Glutamatergic neuron (in vitro differentiated cells): ENCODE data around the gene IL22RA1. TPM values are rescaled to one million over a fixed set of nuclear protein-coding genes. Genes with fewer than 3 reads are reported as not detected.

Experiments
- DNase-seq: peaks from one replicate; pipeline ENCODE4 v3.0.0; 2022
- H3K27ac Mint-ChIP-seq: one replicate; pipeline ENCODE4 v1.8.0; 2020; ENCODE audit warnings: mild to moderate bottlenecking, mixed read lengths, inconsistent platforms; ENCODE audit not compliant: unreplicated experiment
- H3K27me3 Mint-ChIP-seq: one replicate; pipeline ENCODE4 v1.8.0; 2020; ENCODE audit warnings: mild to moderate bottlenecking, moderate library complexity, mixed read lengths, inconsistent platforms; ENCODE audit not compliant: unreplicated experiment
- H3K36me3 Mint-ChIP-seq: one replicate; pipeline ENCODE4 v1.8.0; 2020; ENCODE audit warnings: mild to moderate bottlenecking, mixed read lengths, inconsistent platforms; ENCODE audit not compliant: unreplicated experiment
- H3K4me1 Mint-ChIP-seq: one replicate; pipeline ENCODE4 v1.8.0; 2020; ENCODE audit warnings: mild to moderate bottlenecking, low read depth, mixed read lengths, inconsistent platforms; ENCODE audit not compliant: unreplicated experiment
- H3K4me3 Mint-ChIP-seq: one replicate; pipeline ENCODE4 v1.8.0; 2020; ENCODE audit warnings: mild to moderate bottlenecking, mixed read lengths, inconsistent platforms; ENCODE audit not compliant: unreplicated experiment
- H3K9me3 Mint-ChIP-seq: one replicate; pipeline ENCODE4 v1.8.0; 2020; ENCODE audit warnings: mild to moderate bottlenecking, moderate library complexity, mixed read lengths, inconsistent platforms; ENCODE audit not compliant: unreplicated experiment
- total RNA-seq: library from RNA; stranded (reverse); fragmentation: NEBNext Ultra II Directional; extraction: Animal tissue kit (Norgen Biotek cat#: 25700); gene quantifications from one replicate; pipeline ENCODE4 v1.2.1, GENCODE V29; 2021; ENCODE audit not compliant: unreplicated experiment
- TF ChIP-seq, protein P1 (sequence below): fragments of 200-600 bp; sonication (generic); IDR thresholded peaks from one replicate; pipeline ENCODE4 v1.5.0; 2021; ENCODE audit not compliant: partially characterized antibody, unreplicated experiment

Gene IL22RA1
- total RNA-seq, 1 donor from 2014 or later = not detected

DNA sequence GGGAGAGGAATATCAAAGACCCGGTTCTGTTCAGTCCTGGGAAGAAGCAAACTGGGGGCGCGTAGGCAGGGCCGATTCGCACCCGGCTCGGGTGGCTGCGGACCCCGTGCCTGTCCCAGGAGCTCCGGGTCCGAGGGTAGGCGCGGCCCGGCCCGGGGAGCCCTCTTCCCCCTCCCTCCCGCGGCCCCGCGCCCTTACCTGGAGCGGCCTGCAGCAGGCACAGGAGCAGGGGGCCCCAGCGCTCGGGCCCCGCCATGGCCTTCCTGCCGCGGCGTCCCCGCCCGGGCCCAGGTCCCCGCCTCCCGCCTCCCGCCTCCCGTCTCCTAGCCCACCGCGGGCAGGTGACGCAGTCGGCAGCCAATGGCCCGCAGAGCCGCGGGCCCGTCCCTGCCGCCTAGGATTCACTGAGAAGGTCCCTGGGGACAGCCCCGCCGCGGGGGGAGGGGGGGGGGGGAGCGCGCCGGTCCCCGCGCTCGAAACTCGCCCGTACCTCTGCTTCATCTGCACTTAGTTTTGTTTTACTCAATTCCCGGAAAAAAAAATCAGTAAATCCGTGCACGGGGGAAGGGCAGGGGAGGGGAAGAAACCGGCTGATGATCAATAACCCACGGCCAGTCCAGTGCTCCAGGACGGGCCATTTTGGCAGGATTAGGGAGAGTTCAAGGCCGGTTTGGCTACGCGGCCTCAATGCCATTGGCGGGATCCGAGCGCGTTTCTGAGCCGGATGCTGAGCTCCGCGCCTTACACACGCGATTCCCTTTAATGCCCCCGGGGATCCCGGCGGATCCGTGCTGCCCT is 44.3 kb upstream of the IL22RA1 start, which contains the start of gene IFNLR1:
TSS of gene IFNLR1 (minus strand) at position 297 of the 798 bp plus-strand sequence. CDS start at position 256, 41 bp downstream.
- peaks cover 13% of the 10 kb centered on the region for H3K27me3 Mint-ChIP-seq
- DNase-seq = peak; percentile 48
- TF ChIP-seq, protein P1, sequence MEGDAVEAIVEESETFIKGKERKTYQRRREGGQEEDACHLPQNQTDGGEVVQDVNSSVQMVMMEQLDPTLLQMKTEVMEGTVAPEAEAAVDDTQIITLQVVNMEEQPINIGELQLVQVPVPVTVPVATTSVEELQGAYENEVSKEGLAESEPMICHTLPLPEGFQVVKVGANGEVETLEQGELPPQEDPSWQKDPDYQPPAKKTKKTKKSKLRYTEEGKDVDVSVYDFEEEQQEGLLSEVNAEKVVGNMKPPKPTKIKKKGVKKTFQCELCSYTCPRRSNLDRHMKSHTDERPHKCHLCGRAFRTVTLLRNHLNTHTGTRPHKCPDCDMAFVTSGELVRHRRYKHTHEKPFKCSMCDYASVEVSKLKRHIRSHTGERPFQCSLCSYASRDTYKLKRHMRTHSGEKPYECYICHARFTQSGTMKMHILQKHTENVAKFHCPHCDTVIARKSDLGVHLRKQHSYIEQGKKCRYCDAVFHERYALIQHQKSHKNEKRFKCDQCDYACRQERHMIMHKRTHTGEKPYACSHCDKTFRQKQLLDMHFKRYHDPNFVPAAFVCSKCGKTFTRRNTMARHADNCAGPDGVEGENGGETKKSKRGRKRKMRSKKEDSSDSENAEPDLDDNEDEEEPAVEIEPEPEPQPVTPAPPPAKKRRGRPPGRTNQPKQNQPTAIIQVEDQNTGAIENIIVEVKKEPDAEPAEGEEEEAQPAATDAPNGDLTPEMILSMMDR = no peak
- H3K4me3 Mint-ChIP-seq = peak within 1 kb of the TSS; percentile 82
- H3K27ac Mint-ChIP-seq = no peak within 1 kb of the TSS
- peaks cover 5% of the 10 kb centered on the region for H3K9me3 Mint-ChIP-seq
- no peaks in the 10 kb centered on the region for H3K36me3 Mint-ChIP-seq
- peaks cover 2% of the 10 kb centered on the region for H3K4me1 Mint-ChIP-seq

DNA sequence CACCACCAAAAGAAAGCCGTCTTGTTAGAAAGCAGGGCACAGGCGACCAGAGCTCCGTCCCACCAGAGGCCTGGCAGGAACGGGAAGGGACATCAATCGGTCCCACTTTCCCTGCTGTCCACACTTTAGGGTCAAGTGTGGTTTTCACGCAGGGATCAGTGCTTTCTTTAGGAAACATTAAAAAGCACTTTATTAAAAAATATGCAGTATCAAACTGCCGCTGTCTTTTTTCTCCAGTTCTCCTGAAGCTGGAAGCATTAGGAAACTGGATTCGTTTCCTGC is 43.7 kb upstream of the IL22RA1 start:
- no peak for DNase-seq
- Mint-ChIP-seq H3K9me3 (peaks cover 5% of the 10 kb centered on the region), H3K27ac (no peak overlapping the region), H3K36me3 (no peaks in the 10 kb centered on the region), H3K27me3 (peaks cover 13% of the 10 kb centered on the region), H3K4me3 (peak overlapping the region; percentile 75), H3K4me1 (peaks cover 2% of the 10 kb centered on the region)
- TF ChIP-seq, protein P1 = no peak

DNA sequence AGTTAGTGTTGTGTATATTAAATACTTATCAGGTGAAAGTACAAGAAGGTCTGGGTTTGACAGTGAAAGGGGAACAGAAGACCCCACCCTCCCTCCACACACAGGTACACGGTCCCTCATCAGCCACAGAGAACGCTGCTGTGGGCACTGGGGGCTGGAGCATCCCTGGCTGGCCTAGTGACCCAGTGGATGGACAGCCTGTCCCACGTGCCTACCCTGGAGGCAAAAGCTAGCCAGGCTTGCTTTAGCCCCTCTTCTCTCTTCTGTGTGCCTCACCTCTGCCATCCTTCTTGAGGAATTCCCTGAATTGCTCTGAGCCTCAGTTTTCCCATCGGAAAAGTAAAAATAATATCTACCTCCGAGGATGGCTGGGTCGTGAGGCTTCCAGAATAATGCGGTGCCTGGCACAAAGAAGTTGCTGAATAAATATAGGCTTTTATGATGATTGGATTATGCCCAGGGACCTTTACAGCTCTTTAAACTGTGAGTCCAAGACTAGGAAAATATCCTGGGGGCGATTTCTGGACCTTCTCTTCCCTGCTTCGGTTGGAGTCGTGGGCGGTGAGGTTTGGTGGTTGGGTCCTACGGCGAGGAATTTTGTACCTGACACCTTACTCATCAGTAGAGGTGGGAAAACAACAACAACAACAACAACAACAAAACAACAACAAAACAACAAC is 43.2 kb upstream of the IL22RA1 start:
- H3K27ac Mint-ChIP-seq = no peak overlapping the region
- no peaks in the 10 kb centered on the region for H3K36me3 Mint-ChIP-seq
- H3K9me3 Mint-ChIP-seq = peaks cover 5% of the 10 kb centered on the region

DNA sequence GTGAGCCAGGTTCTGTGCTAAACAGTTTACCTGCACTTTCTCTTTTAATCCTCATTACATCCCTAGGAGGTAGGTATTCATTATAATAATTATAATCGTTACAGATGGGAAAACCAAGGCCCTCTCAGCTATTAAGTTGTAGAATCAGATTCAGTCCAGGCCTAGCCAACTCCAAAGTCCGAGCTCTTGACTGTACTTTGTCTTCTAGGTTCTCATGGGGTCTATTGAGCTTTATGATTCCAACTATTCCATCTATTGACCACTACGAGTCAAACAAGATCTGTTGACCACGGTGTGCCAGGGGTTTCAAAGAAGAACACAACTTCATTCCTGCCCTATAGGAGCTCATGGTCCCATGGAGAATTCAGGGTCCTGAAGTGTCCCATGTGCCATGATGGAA is 42.1 kb upstream of the IL22RA1 start:
- Mint-ChIP-seq H3K9me3 (peaks cover 4% of the 10 kb centered on the region), H3K4me3 (no peak overlapping the region), H3K36me3 (no peaks in the 10 kb centered on the region), H3K27ac (no peak overlapping the region), H3K27me3 (peaks cover 16% of the 10 kb centered on the region), H3K4me1 (peaks cover 2% of the 10 kb centered on the region)
- TF ChIP-seq, protein P1 = no peak
- DNase-seq = no peak

More for the DNA sequence above, 43.2 kb upstream of the IL22RA1 start:
- Mint-ChIP-seq H3K4me1 (peaks cover 2% of the 10 kb centered on the region), H3K27me3 (peaks cover 15% of the 10 kb centered on the region), H3K4me3 (peak overlapping the region; percentile 75)
- no peak for DNase-seq
- TF ChIP-seq, protein P1 = no peak

DNA sequence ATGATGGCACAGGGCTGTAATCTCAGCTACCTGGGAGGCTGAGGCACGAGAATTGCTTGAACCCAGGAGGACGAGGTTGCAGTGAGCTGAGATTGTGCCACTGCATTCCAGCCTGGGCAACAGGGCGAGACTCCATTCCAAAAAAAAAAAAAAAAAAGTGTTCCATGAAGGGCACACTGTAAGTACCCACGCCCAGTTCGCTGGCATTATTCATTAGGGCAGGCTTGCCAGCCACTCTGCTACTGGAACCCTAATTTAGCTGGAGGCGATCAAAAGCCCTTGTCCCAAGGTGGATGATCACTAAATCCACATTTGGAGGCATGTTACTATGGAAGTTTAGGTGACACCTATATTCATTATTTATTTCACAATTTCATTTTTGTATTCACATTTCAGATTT is 39.1 kb upstream of the IL22RA1 start:
- Mint-ChIP-seq H3K36me3 (no peaks in the 10 kb centered on the region), H3K27me3 (peaks cover 9% of the 10 kb centered on the region), H3K27ac (no peak overlapping the region), H3K4me1 (peaks cover 2% of the 10 kb centered on the region), H3K4me3 (no peak overlapping the region), H3K9me3 (peaks cover 2% of the 10 kb centered on the region)
- TF ChIP-seq, protein P1 = no peak
- no peak for DNase-seq
